Thyroid gland (tissue), 4 donors: Measurements from ENCODE around the gene CGN.

Source experiments
- CTCF ChIP-seq, 6 experiments: fragments of 200-600 bp in 3 of 6; fragments of 450-650 bp in 3 of 6; sonication (generic) in 3 of 6; IDR thresholded peaks; one replicate each; pipeline ENCODE4 v1.5.1; 2016 to 2019; ENCODE audit warnings: antibody characterized with exemption in 6 of 6, mild to moderate bottlenecking in 2 of 6, inconsistent platforms in 1 of 6, moderate library complexity in 1 of 6
- POLR2A ChIP-seq, 2 donors: fragments of 450-650 bp; IDR thresholded peaks; one replicate each; pipeline ENCODE4 v1.6.1; 2017; ENCODE audit warnings: antibody characterized with exemption in 2 of 2, mild to moderate bottlenecking in 2 of 2, moderate library complexity in 1 of 2

- TF ChIP-seq CTCF (IDR thresholded peaks at IDR 0.05) (no peak), POLR2A (IDR thresholded peaks at IDR 0.05) (no peak)
These were observed 19.3 kb downstream of the CGN start for GRCh38 chr1:151530461-151530860.
